ENCODE data around the gene SQSTM1.

The SQSTM1 gene

DNA sequence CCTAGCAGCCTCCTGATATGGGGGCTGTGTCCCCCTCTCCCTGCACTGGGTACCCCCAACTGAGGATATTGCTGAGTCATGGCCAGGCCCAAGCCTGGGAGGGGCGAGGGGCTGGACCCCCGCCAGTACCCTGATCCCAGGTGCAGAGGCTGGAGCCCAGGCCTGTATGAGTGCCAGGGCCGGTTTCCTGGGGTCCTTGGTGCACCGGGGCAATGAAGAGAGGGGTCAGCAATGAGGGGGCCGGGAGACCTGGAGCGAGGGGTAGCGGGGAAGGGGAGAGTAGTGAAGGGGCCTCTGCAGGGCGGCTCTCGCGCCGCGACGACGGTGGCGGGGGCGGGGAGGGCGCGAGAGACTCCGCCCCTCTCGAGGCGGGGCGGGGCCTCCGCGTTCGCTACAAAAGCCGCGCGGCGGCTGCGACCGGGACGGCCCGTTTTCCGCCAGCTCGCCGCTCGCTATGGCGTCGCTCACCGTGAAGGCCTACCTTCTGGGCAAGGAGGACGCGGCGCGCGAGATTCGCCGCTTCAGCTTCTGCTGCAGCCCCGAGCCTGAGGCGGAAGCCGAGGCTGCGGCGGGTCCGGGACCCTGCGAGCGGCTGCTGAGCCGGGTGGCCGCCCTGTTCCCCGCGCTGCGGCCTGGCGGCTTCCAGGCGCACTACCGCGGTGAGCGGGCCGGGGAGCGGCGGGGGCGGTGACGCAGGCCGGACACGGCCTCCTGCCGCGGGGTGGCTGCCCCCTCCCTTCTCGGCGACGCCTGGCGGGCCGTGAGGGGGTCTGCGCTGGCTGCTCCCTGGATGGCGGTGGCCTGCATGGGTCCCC lies at the start of gene SQSTM1:
SQSTM1 (plus strand) TSS at position 423 of the 815 bp plus-strand sequence; CDS start at position 455, 32 bp downstream.
- H3K4me1 Mint-ChIP-seq = peaks cover 31% of the 10 kb centered on the region
- peaks cover 23% of the 10 kb centered on the region for H3K36me3 Mint-ChIP-seq (ENCODE audit: low read depth)
- H3K9me3 Mint-ChIP-seq = no peaks in the 10 kb centered on the region
- TF ChIP-seq, protein P1, sequence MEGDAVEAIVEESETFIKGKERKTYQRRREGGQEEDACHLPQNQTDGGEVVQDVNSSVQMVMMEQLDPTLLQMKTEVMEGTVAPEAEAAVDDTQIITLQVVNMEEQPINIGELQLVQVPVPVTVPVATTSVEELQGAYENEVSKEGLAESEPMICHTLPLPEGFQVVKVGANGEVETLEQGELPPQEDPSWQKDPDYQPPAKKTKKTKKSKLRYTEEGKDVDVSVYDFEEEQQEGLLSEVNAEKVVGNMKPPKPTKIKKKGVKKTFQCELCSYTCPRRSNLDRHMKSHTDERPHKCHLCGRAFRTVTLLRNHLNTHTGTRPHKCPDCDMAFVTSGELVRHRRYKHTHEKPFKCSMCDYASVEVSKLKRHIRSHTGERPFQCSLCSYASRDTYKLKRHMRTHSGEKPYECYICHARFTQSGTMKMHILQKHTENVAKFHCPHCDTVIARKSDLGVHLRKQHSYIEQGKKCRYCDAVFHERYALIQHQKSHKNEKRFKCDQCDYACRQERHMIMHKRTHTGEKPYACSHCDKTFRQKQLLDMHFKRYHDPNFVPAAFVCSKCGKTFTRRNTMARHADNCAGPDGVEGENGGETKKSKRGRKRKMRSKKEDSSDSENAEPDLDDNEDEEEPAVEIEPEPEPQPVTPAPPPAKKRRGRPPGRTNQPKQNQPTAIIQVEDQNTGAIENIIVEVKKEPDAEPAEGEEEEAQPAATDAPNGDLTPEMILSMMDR (IDR thresholded peaks at IDR 0.05; ENCODE audit: unreplicated experiment in 3 of 3) = peak in 2 of 3 experiments; percentile 16 to 30
- H3K27me3 Mint-ChIP-seq (ENCODE audit: low read depth) = no peaks in the 10 kb centered on the region
- H3K27ac Mint-ChIP-seq = peak within 1 kb of the TSS; percentile 92 to 98 (median 97)
- H3K4me3 Mint-ChIP-seq = peak within 1 kb of the TSS; percentile 97 to 98 (median 98)

- Mint-ChIP-seq H3K9me3 (no peaks in the 10 kb centered on the region), H3K27me3 (ENCODE audit: low read depth) (no peaks in the 10 kb centered on the region), H3K4me1 (peaks cover 8% of the 10 kb centered on the region), H3K27ac (no peak overlapping the region), H3K36me3 (ENCODE audit: low read depth) (peaks cover 81% of the 10 kb centered on the region), H3K4me3 (no peak overlapping the region)
- TF ChIP-seq, protein P1 (IDR thresholded peaks at IDR 0.05; ENCODE audit: unreplicated experiment in 3 of 3) = no peak
Observed at GRCh38 chr5:179771311-179771895, 49.3 kb upstream of the SQSTM1 start.

- Mint-ChIP-seq H3K9me3 (no peaks in the 10 kb centered on the region), H3K4me1 (no peaks in the 10 kb centered on the region), H3K4me3 (no peak overlapping the region), H3K27ac (no peak overlapping the region), H3K27me3 (ENCODE audit: low read depth) (no peaks in the 10 kb centered on the region), H3K36me3 (ENCODE audit: low read depth) (peaks cover 75% of the 10 kb centered on the region)
- TF ChIP-seq, protein P1 (IDR thresholded peaks at IDR 0.05; ENCODE audit: unreplicated experiment in 3 of 3) = no peak
Observed at GRCh38 chr5:179772351-179772750, 48.4 kb upstream of the SQSTM1 start.

GRCh38 chr5:179773686-179774040 lies 47.0 kb upstream of the SQSTM1 start:
- no peak overlapping the region for H3K4me3 Mint-ChIP-seq
- TF ChIP-seq, protein P1 (IDR thresholded peaks at IDR 0.05; ENCODE audit: unreplicated experiment in 3 of 3) = no peak
- H3K36me3 Mint-ChIP-seq (ENCODE audit: low read depth) = peaks cover 77% of the 10 kb centered on the region
- no peaks in the 10 kb centered on the region for H3K27me3 Mint-ChIP-seq (ENCODE audit: low read depth)
- H3K4me1 Mint-ChIP-seq = no peaks in the 10 kb centered on the region
- H3K27ac Mint-ChIP-seq = no peak overlapping the region
- H3K9me3 Mint-ChIP-seq = no peaks in the 10 kb centered on the region

- Mint-ChIP-seq H3K4me1 (no peaks in the 10 kb centered on the region), H3K9me3 (no peaks in the 10 kb centered on the region), H3K4me3 (no peak overlapping the region)
Observed at GRCh38 chr5:179774442-179774841, 46.3 kb upstream of the SQSTM1 start.

More at GRCh38 chr5:179774442-179774841, 46.3 kb upstream of the SQSTM1 start:
- Mint-ChIP-seq H3K27ac (no peak overlapping the region), H3K36me3 (ENCODE audit: low read depth) (peaks cover 73% of the 10 kb centered on the region), H3K27me3 (ENCODE audit: low read depth) (no peaks in the 10 kb centered on the region)
- TF ChIP-seq, protein P1 (IDR thresholded peaks at IDR 0.05; ENCODE audit: unreplicated experiment in 3 of 3) = no peak
